Fibroblast of lung (primary cell): ENCODE measurements around the gene ENC1.

Experiments
- CTCF ChIP-seq, 2 donors: IDR thresholded peaks in 1 of 2; conservative IDR thresholded peaks in 1 of 2; 1 replicate in 1 of 2; 2 replicates in 1 of 2; pipeline ENCODE4 v1.5.1; 2011 to 2012; ENCODE audit warnings: low read length in 2 of 2, control low read depth in 1 of 2, inconsistent platforms in 1 of 2, low read depth in 1 of 2, mild to moderate bottlenecking in 1 of 2
- EZH2 ChIP-seq: IDR thresholded peaks from 2 replicates; pipeline ENCODE4 v1.5.1; 2012; ENCODE audit warnings: low read length, control low read depth, mild to moderate bottlenecking; ENCODE audit errors: missing control alignments

- TF ChIP-seq CTCF (conservative IDR thresholded peaks at IDR 0.05 in 1 of 2, IDR thresholded peaks at IDR 0.05 in 1 of 2; ENCODE audit: low read depth in 1 of 2, low read length in 2 of 2) (no peak), EZH2 (no peak)
Observed at GRCh38 chr5:74660140-74660539, 19.6 kb upstream of the ENC1 start.
